Stimulated activated naive B cell treated with anti-CD40 and anti-IgM and Interleukin-4, amounts not matched to agents 10 μg/mL and 1 μg/mL and 100 μg/mL, for 72 hours (primary cell): ENCODE data around the gene SOAT2.
"Not testable (repeated sequence)": the region's sequence is repeated elsewhere in the genome, so short reads cannot be mapped to it uniquely, and the experiment has no call there.

Source experiments
- ATAC-seq, 2 donors: fragments of 150-1000 bp; cut with Tn5 transposase; replicated peaks; 2 replicates each; pipeline ENCODE4 v1.10.0; 2021; ENCODE audit warnings: moderate library complexity in 1 of 2
- DNase-seq: peaks from one replicate; pipeline ENCODE4 v3.0.0; 2021
- H3K27ac Mint-ChIP-seq: one replicate; pipeline ENCODE4 v1.8.0; 2022; ENCODE audit warnings: mild to moderate bottlenecking, mixed read lengths
- H3K27me3 Mint-ChIP-seq, 2 donors: one replicate each; pipeline ENCODE4 v1.8.0; 2022; ENCODE audit warnings: mixed read lengths in 2 of 2
- H3K36me3 Mint-ChIP-seq, 2 donors: one replicate each; pipeline ENCODE4 v1.8.0; 2022; ENCODE audit warnings: mixed read lengths in 2 of 2, mild to moderate bottlenecking in 1 of 2
- H3K4me1 Mint-ChIP-seq, 2 donors: one replicate each; pipeline ENCODE4 v1.8.0; 2022; ENCODE audit warnings: mixed read lengths in 2 of 2, mild to moderate bottlenecking in 1 of 2
- H3K4me3 Mint-ChIP-seq, 2 donors: one replicate each; pipeline ENCODE4 v1.8.0; 2022; ENCODE audit warnings: mild to moderate bottlenecking in 2 of 2, mixed read lengths in 2 of 2, moderate library complexity in 1 of 2
- H3K9me3 Mint-ChIP-seq, 2 donors: one replicate each; pipeline ENCODE4 v1.8.0; 2022; ENCODE audit warnings: mixed read lengths in 2 of 2, mild to moderate bottlenecking in 1 of 2

The SOAT2 gene

DNA sequence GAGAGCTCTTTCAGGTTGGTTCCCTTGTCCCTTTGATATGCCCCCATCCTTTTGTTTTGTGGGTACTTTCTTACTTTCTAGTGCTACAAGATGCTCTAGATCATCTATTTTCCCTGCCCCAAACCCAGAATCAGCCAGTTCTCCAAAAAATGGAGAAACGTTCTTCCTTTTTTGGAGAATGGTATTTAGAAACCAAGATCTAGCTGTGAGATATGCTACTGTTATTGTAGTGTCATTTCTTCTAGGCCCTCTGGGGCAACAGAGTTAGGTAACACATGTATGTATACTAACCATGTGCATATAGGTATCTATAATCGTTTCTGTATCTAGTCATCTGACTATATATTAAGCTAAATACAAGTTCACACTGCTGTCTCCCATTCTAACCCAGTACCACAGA lies 12.7 kb upstream of the SOAT2 start:
- no peaks in the 10 kb centered on the region for H3K9me3 Mint-ChIP-seq
- no peak overlapping the region for H3K4me3 Mint-ChIP-seq
- H3K4me1 Mint-ChIP-seq = peaks cover 1 to 8% of the 10 kb centered on the region in 2 donors
- no peak for DNase-seq
- no peak for ATAC-seq
- no peaks in the 10 kb centered on the region for H3K36me3 Mint-ChIP-seq
- H3K27ac Mint-ChIP-seq = no peak overlapping the region
- peaks cover 12 to 24% of the 10 kb centered on the region in 2 donors for H3K27me3 Mint-ChIP-seq

DNA sequence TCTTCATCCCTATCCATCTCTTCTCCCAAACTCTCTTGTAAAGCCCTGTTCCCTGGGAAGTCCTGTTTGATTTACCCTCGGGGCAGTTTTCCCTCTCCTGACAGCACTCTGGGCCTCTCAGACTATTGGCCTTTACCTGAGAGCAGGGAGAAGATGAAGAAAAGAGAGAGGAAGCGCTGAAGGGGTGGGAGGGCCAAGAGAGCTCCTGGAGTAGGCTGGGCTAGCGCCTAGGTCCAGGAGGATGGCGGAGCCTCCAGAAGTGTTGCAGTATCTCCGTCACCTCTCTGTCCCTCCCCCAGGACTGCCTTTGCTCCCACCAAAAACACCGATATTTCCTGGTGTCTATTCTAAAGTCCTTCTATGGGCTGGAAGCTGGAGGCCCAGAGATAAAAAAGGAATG lies 11.5 kb upstream of the SOAT2 start:
- peaks cover 1 to 8% of the 10 kb centered on the region in 2 donors for H3K4me1 Mint-ChIP-seq
- no peak for ATAC-seq
- no peaks in the 10 kb centered on the region for H3K36me3 Mint-ChIP-seq
- H3K27ac Mint-ChIP-seq = no peak overlapping the region
- no peak for DNase-seq
- peaks cover 15 to 27% of the 10 kb centered on the region in 2 donors for H3K27me3 Mint-ChIP-seq
- no peak overlapping the region for H3K4me3 Mint-ChIP-seq
- H3K9me3 Mint-ChIP-seq = no peaks in the 10 kb centered on the region

DNA sequence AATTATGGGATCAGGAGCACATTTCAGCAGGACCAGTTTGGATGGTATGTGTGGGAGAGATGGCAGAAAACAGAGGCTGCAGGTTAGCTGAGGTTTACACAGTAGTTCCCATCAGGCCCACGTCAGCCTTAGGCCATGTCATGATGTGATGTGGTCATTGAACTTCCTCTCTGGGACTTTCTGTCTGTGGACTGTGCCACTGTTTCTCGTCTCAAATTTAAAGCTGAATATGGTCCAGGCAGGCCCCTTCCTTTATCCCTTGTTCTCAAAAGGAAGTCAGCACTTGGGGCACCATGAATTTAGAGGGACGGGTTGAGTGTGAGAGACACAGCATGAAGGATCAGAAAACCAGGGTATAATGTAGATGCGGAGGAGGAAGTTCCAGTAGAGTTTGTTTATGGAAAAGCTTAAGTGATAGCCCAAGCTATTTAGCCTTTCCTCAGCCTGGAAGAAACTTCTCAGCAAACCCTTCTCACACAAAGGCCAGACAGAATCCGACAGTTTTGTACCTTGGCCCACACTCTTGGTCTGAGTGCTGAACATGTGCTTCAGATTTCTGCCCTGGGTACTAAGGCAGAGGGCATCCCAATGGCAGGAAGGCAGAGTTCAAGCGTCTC lies 9.4 kb upstream of the SOAT2 start:
- Mint-ChIP-seq H3K9me3 (no peaks in the 10 kb centered on the region), H3K27ac (peak overlapping the region; percentile 26), H3K4me1 (peaks cover 17 to 29% of the 10 kb centered on the region in 2 donors), H3K27me3 (peaks cover 33 to 35% of the 10 kb centered on the region in 2 donors), H3K4me3 (no peak overlapping the region), H3K36me3 (no peaks in the 10 kb centered on the region)
- ATAC-seq = peak; percentile 49 to 58
- no peak for DNase-seq

DNA sequence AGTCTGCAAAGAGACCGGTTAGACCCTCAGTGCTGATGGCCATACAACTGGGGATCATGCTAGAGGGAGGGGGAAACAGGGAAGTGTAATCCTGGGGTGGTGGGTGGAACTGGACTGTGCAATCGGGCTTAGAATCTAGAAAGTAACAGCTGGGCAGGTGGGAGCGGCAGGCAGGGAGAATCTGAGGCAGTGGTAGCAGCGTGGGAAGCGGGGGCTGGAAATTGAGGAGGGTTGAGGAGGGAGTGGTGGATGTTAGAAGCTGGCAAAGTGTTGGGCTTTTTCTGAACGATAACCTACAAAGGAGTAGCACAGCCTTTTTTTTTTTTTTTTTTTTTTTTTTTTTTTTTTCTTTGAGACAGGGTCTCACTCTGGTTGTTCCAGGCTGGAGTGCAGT lies 8.9 kb upstream of the SOAT2 start:
- Mint-ChIP-seq H3K36me3 (no peaks in the 10 kb centered on the region), H3K9me3 (no peaks in the 10 kb centered on the region), H3K27me3 (peaks cover 30 to 35% of the 10 kb centered on the region in 2 donors), H3K4me1 (peaks cover 21 to 34% of the 10 kb centered on the region in 2 donors), H3K4me3 (no peak overlapping the region), H3K27ac (peak overlapping the region; percentile 26)
- no peak for DNase-seq
- no peak for ATAC-seq

DNA sequence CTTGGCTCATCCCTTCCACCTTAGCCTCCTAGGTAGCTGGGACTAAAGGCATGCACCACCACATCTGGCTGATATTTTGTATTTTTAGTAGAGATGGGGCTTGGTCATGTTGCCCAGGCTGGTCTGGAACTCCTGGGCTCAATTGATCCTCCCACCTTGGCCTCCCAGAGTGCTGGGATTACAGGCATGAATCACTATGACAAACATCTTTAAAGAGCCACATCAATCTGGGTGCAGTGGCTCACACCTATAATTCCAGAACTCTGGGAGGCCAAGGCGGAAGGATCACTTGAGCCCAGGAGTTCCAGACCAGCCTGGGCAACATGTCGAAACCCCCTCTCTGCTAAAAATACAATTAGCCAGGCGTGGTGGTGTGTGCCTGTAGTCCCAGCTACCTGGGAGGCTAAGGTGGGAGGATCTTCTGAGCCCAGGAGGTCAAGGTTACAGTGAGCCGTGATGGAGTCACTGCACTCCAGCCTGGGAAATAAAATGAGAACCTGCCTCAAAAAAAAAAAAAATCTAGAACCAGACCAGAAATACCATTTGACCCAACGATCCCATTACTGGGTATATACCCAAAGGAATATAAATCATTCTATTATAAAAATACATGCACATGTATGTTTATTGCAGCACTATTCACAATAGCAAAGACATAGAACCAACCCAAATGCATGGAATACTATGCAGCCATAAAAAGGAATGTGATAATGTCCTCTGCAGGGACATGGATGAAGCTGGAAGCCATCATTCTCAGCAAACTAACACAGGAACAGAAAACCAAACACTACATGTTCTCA lies 8.3 kb upstream of the SOAT2 start:
- ATAC-seq, H3K4me3 Mint-ChIP-seq: not testable (repeated sequence)
- peaks cover 30 to 35% of the 10 kb centered on the region in 2 donors for H3K27me3 Mint-ChIP-seq

DNA sequence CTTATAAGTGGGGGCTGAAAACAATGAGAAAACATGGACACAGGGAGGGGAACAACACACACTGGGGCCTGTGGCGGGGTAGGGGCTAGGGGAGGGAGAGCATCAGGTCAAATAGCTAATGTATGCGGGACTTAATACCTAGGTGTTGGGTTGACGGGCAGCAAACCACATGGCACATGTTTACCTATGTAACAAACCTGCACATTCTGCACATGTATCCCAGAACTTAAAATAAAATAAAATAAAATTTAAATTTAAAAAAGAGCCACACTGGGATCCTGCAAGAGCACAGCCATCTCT lies 7.7 kb upstream of the SOAT2 start:
- not testable (repeated sequence) for H3K36me3 Mint-ChIP-seq

More for the DNA sequence above, 8.3 kb upstream of the SOAT2 start:
- not testable (repeated sequence) for DNase-seq, H3K9me3 Mint-ChIP-seq, H3K27ac Mint-ChIP-seq, H3K36me3 Mint-ChIP-seq
- peaks cover 22 to 36% of the 10 kb centered on the region in 2 donors for H3K4me1 Mint-ChIP-seq

DNA sequence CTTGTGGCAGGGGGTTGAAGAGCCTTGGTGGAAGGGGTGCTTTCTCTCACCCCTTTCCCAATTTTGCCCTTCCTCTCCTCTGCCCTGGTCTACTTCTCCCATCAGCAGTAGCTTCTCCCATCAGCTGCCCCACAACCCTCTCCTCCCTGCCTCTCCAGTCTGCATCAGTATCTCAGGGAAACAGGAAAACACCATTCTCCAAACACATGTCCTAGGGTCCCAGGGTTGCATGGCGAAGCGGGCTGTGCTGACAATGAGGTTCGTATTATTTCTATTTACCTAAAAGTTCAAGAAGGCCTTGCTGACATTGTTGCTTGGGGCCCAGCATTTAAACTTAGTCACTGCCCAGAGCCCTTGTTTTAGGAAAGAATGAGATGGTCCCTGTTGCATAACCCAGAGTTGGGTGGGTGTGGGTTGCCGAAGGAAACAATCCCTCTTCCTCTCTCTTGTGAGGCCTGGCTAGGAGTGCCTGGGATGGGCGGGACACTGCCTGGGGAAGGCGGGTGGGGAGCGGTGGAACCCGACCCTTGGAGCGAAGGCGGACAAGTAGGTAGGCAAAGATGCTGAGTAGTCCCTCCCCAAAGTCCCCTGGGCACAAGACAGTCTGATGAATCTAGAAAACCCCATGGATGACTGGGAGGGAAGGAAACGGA lies 7.1 kb upstream of the SOAT2 start:
- no peaks in the 10 kb centered on the region for H3K9me3 Mint-ChIP-seq
- no peaks in the 10 kb centered on the region for H3K36me3 Mint-ChIP-seq
- peaks cover 30 to 35% of the 10 kb centered on the region in 2 donors for H3K27me3 Mint-ChIP-seq
- H3K27ac Mint-ChIP-seq = no peak overlapping the region
- DNase-seq (no peak), ATAC-seq (no peak)
- H3K4me3 Mint-ChIP-seq = peak overlapping the region in 1 of 2 donors; percentile 26
- peaks cover 22 to 36% of the 10 kb centered on the region in 2 donors for H3K4me1 Mint-ChIP-seq

More for the DNA sequence above, 7.7 kb upstream of the SOAT2 start:
- not testable (repeated sequence) for ATAC-seq, DNase-seq, H3K27ac Mint-ChIP-seq, H3K9me3 Mint-ChIP-seq, H3K4me3 Mint-ChIP-seq
- H3K27me3 Mint-ChIP-seq = peaks cover 30 to 35% of the 10 kb centered on the region in 2 donors
- peaks cover 22 to 36% of the 10 kb centered on the region in 2 donors for H3K4me1 Mint-ChIP-seq

DNA sequence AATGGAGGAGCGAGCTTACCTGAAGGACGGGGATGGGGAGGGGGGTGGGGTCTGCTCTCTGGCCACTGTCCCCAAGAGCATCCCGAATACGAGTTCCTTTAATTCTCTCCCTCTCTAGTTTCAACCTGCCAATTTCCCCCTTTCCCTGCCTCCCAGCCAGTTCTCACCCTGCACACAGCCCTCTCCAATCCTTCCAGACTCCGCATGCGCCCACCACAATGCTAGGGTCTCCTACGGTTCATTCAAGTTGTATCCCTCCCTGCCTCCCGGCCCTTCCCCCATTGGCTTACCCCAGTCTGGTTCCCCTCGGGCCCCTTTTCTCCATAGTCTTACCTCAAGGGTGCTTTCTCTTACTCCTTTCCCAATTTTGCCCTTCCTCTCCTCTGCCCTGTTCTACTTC lies 6.5 kb upstream of the SOAT2 start:
- Mint-ChIP-seq H3K9me3 (no peaks in the 10 kb centered on the region), H3K27me3 (peaks cover 30 to 35% of the 10 kb centered on the region in 2 donors), H3K4me3 (peak overlapping the region; percentile 78 to 87), H3K4me1 (peaks cover 22 to 36% of the 10 kb centered on the region in 2 donors), H3K27ac (peak overlapping the region; percentile 27), H3K36me3 (no peaks in the 10 kb centered on the region)
- no peak for DNase-seq
- no peak for ATAC-seq

DNA sequence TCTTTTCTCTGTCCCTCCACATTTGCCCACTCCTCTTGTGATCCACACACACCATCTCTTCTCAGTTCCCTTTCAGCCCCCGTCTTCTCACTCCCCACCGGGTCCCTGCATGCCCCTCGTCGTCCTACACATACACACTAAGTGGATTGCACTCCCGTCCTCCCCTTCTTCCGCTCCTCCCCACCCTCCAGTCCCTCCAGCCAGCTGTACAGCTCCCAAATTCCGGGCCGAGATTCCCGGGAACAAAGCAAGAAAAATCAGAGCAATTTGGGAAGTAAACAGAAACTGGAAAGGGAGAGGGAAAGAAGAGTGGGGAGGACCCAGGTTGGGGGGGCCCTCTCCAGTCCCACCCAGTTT lies 6.1 kb upstream of the SOAT2 start:
- Mint-ChIP-seq H3K9me3 (no peaks in the 10 kb centered on the region), H3K4me1 (peaks cover 22 to 37% of the 10 kb centered on the region in 2 donors), H3K27ac (peak overlapping the region; percentile 27), H3K36me3 (no peaks in the 10 kb centered on the region), H3K4me3 (peak overlapping the region; percentile 78 to 87), H3K27me3 (peaks cover 30 to 31% of the 10 kb centered on the region in 2 donors)
- DNase-seq (no peak), ATAC-seq (no peak)

DNA sequence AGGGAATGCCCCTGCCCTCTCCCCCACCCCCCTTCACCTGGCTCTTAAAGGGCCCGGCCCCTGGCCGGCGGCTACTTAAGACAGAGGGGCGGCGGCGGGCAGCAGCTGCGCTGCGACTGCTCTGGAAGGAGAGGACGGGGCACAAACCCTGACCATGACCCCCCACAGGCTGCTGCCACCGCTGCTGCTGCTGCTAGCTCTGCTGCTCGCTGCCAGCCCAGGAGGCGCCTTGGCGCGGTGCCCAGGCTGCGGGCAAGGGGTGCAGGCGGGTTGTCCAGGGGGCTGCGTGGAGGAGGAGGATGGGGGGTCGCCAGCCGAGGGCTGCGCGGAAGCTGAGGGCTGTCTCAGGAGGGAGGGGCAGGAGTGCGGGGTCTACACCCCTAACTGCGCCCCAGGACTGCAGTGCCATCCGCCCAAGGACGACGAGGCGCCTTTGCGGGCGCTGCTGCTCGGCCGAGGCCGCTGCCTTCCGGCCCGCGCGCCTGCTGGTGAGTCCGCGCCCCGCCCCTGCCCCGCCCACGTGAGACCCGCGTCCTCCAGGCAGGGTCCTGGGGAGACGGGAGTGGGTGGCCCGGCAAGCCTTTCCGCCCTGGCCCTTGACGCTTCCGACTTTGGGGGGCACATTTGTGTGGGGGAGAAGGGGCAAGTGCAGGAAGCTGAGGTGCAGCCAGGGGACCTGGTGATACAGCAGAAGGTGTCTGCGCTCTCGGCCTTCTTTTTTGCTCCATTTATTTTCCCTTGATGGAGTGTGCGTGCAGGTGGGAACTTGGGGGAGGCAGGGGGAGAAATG lies 5.5 kb upstream of the SOAT2 start, which contains the start of gene IGFBP6:
IGFBP6 (plus strand) TSS at position 104 of the 790 bp plus-strand sequence; CDS start at position 155, 51 bp downstream.
- Mint-ChIP-seq H3K27ac (peak within 1 kb of the TSS; percentile 67), H3K27me3 (peaks cover 30 to 31% of the 10 kb centered on the region in 2 donors), H3K36me3 (no peaks in the 10 kb centered on the region), H3K9me3 (no peaks in the 10 kb centered on the region), H3K4me3 (peak within 1 kb of the TSS; percentile 82 to 87), H3K4me1 (peaks cover 25 to 42% of the 10 kb centered on the region in 2 donors)
- ATAC-seq (peak; percentile 73 to 78), DNase-seq (peak; percentile 43)

DNA sequence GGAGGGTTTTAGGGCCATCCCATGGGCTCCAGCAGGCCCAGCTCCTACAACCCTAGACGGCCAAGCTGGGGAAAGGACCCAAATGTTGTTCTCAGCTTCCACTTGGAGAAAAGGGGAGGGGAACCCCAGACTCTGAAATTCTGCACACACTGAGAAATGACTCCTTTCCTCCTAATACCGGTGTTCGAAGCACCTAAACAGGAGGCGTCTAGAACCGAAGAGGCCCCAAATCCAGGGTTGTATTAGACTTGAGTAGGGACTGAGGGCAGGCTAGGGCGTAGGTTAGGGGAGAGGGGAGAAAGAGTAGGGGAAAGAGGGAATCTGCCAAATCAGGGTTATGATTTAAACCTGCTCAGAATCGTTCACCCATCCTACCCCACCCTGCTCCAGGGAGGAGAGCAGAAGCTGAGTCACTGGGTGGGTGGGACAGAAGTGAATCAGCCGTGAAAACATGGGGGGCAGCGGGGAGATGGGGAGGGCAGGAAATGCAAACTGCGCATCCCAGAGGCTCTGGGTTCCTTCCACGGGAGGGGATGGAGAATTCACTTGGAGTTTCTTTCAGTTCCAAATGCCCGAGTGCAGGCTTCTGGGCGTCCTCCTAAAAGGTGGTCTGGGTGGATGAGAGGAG lies 4.8 kb upstream of the SOAT2 start:
- Mint-ChIP-seq H3K4me3 (peak overlapping the region; percentile 82 to 87), H3K36me3 (no peaks in the 10 kb centered on the region), H3K4me1 (peaks cover 30 to 50% of the 10 kb centered on the region in 2 donors), H3K27me3 (peaks cover 30 to 31% of the 10 kb centered on the region in 2 donors), H3K27ac (no peak overlapping the region), H3K9me3 (no peaks in the 10 kb centered on the region)
- DNase-seq (no peak), ATAC-seq (no peak)

DNA sequence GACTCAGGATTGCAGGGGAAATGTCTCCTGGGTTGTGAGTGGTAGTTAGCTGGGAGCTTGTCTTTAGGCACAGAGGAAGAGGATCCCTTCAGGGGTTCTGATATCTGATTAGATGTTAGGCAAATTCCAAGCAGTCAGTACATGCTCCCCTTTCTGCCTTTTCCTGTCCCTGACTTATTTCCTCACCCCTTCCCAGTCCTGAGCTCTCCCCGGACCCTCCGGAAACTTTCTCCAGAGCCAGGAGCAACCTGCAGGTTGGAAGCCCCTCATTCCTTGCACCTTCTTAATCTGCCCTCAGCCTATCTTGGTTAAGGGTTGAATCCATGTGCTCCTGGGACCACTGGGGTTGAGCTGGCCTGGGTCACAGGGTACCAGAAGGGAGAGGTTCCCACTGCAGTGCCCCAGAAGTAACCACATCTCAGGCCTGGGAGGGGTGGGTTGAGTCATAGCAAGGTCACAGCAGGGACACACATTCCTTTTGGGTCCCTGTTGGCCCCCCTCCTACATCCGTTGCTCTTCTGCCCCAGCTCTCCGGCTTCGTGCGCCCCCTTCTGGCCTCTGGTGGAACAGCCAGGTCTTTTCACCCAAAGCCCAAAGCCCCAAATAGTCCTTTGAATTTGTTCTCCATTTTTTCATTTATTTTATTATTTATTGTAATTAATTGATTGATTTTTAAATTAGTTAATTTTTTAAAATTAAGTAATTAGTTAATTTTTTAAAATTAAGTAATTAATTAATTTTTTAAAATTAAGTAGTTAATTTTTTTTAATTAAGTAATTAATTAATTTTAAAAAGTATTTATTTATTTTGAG lies 4.0 kb upstream of the SOAT2 start:
- Mint-ChIP-seq H3K4me3 (peak overlapping the region in 1 of 2 donors; percentile 0), H3K36me3 (no peaks in the 10 kb centered on the region), H3K4me1 (peaks cover 33 to 51% of the 10 kb centered on the region in 2 donors), H3K27ac (peak overlapping the region; percentile 25), H3K9me3 (no peaks in the 10 kb centered on the region), H3K27me3 (peaks cover 26 to 30% of the 10 kb centered on the region in 2 donors)
- peak; percentile 38 to 45 for ATAC-seq
- DNase-seq = peak; percentile 70
